Stimulated activated CD8-positive, alpha-beta memory T cell treated with anti-CD3 and anti-CD28 coated beads, Interleukin-4, amount 100 ng/mL, for 24 hours (primary cell): ENCODE measurements around the gene KIF21B.
"Not testable (repeated sequence)": the region's sequence is repeated elsewhere in the genome, so short reads cannot be mapped to it uniquely, and the experiment has no call there.

ENCODE experiments used
- DNase-seq: peaks from one replicate; pipeline ENCODE4 v3.0.0-alpha.2; 2020; ENCODE audit warnings: low read depth

Gene KIF21B

DNA sequence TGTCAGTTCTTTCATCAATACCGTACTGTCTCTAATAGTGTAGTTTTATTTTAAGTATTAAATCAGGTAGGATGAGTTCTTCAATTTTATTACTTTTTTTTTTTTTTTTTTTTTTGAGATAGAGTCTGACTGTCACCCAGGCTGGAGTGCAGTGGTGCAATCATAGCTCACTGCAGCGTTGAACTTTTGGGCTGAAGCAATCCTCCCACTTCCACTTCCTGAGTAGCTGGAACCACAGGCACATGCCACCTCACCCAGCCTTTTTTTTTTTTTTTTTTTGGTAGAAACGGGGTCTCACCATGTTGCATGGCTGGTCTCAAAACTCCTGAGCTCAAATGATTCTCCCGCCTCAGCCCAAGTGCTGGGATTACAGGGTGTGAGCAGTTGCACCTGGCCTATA, 84.6 kb downstream of the KIF21B start:
- no peak for DNase-seq

DNA sequence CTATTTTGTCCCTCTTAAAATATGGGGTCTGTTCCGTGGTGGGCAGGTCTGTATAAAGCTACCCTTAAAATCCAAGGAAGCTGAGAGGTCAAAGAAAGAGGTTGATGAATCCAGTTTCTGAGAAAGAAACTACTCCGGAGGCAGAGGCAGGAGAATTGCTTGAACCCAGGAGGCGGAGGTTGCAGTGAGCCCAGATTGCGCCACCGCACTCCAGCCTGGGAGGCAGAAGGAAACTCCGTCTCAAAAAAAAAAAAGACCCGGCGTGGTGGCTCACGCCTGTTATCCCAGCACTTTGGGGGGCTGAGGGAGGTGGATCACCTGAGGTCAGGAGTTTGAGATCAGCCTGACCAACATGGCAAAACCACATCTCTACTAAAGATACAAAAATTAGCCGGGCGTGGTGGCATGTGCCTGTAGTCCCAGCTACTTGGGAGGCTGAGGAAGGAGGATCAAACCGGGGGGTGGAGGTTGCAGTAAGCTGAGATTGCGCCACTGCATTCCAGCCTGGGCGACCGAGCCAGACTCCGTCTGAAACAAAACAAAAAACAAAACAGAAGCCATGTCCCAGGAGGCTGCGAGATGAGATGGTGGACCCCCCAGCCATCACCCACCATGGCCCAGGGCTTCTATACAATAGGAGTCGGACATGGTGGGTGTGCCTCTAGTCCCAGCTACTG, 88.1 kb downstream of the KIF21B start:
- DNase-seq, result not testable (repeated sequence)

DNA sequence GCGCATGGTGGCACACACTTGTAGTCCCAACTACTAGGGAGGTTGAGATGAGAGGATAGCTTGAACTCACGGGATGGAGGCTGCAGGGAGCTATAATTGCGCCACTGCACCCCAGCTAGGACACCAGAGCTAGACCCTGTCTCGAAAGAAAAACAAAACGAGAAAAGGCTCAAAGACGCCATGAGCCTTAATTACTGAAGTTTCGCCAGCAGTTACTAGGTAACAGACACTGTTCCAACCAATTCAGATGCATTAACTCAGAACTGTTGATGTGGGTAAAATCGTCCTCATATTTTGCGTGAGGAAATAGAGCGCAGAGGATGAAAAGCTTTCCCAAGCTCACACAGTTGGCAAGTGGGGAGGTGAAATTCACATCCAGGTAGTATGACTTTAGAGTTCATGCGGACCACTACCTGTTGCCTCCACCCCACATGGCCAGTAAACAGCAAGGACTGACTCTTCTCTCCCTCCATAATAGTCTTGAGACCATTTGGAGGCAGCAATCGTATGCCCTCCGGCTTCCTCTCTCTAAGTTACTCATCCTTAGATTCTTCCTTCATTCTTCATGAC, 88.8 kb downstream of the KIF21B start:
- no peak for DNase-seq

DNA sequence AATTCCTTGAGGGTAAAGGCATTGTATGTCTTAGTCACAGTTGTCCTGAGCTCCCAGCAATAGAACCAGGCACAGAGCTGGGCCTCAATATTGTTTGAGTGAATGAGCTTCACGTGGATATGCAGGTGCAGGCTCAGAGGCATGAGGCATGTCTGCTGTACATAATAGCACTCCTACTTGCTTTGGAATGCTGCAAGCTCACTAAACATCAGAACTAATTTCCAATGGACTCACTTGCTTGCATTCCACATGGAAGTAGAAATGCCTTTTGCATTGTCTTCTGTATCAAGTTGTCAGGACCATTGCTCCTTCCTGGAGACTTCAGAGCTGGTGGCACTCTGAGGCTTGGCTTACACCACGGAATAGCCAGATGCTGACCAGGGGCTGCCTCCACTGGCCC, 91.7 kb downstream of the KIF21B start:
- DNase-seq, result no peak

DNA sequence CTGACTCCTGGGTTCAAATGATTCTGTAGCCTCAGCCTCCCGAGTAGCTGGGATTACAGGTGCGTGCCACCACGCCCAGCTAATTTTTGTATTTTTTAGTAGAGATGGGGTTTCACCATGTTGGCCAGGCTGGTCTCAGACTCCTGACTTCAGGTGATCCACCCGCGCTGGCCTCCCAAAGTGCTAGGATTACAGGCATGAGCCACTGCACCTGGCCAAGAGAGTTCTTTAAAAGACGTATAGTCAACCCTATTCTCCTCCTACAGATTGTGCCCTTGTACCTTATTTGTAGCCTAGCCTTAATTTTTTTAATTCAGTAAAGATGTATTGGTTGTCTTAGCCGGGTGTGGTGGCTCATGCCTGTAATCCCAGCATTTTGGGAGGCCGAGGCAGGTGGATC, 93.2 kb downstream of the KIF21B start:
- not testable (repeated sequence) for DNase-seq

DNA sequence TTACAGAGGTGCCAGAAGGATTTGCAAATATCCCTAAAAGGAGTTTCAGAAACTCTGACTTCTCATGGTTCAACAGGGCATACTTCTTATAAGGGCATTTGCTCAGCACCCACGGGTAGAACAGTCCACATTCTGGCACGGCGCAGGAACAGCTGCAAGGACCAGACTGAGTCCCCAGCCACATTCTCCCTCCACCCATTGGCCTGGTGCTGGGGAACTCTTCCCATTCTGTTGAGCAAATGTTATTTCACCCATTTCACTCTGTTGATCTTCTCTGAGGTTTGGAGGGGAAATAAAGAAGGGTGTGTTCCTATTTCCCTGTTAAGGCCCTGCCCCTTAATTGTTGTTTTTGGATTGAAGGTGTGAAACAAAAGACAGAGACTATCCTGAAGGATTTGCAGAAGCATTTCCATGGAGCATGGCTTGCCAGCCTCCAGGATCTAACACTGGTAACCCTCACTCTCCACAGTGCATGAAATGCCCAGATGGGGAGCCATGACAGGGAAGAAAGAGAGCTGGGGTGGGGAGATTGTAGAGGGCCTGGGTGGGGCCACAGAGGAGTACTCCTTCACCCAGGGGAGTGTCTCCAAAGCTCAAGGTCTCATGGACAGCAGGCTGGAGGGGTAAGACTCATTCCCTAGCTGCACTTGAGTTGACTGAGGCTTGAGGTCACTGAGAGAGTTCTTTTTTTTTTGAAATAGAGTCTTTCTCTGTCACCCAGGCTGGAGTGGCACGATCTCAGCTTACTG, 93.8 kb downstream of the KIF21B start:
- DNase-seq, result no peak

DNA sequence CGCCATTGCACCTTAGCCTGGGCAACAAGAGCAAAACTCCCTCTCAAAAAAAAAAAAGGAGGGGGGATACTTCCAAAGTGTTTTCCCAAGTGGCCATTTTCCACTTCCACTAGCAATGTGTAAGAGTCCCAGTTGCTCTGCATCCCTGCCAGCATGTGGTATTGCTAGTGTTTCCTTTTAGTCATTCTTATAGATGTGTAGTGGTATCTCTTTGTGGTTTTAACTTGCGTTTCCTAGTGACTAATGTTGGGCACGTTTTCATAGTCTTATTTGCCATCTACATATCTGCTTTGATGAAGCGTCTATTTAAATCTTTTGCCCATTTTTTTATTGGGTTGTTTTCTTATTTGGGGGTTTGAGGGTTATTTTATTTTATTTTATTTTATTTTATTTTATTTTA, 97.7 kb downstream of the KIF21B start:
- no peak for DNase-seq

DNA sequence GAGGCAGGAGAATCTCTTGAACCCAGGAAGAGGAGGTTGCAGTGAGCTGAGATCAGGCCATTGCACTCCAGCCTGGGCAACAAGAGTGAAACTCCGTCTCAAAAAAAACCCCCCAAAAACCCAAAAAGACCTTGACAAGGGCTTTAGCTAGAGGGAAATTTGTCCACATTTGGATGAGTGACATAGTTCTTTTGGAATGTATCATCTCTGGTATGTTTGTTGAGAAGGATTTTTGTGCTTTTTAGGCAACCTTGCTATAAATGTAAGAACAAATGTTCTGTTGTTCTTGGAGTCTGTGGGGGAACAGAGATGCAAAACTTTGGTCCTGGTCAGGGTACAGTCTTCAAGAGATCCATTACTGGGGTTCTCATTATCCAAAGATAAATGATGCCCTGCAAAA, 99.9 kb downstream of the KIF21B start:
- no peak for DNase-seq

DNA sequence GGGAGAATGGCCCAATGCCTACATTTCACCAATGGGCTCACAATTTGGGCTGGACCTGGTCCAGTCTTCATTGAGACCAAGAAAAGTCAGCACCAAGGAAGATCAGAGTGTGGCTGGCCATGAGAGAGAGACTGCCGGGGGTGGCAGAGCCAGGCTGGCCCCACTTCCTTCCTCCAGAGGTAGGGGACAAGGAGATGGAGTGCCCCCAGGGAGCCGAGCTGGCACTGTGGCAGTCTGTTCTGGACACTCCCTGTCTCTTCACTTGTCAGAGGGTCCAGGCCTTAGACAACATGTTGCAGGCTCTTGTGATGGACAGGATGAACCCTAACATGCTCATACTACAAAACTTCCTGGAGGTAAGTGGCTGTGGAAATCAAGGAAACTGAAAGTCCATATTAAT, 101.1 kb downstream of the KIF21B start:
- no peak for DNase-seq

DNA sequence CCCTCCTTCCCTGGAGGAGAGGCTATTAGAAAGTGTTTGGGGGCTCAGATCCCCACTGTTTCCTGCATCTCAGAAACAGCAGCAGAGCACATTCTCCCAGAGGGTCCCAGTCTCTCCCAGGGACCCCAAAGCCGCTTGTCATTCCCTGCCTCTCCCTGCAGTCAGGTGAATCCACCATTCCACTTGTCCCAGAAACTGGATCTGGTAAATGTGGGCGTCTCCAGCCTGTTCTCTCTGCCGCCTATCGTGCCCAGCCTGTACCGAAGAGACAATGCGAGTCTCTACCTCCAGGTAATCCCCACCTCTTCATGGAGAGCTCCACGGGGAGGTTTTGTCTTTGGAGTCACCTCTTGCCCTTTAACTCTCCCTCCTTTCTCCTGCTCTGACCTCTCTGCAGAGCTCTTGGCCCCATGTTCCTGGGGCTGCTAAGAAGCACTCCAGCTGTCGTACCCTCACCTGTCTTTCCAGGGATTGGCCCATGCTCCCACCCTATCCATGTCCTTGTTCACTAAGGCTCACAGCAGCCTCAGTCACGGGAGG, 101.9 kb downstream of the KIF21B start:
- DNase-seq, result no peak
